ENCODE data around the gene NNMT. TPM values are rescaled to one million over a fixed set of nuclear protein-coding genes. Genes with fewer than 3 reads are reported as not detected.

Gene NNMT
- total and polyA plus RNA-seq, 2 donors (not counting 1 experiment from before 2014, with no cell fraction given): not detected

- H3K27ac ChIP-seq (ENCODE audit: low read length in 2 of 2): no peak overlapping the region
- no peak overlapping the region for H3K4me2 ChIP-seq (replicated peaks; ENCODE audit: low read depth, low read length, poor library complexity, severe bottlenecking)
- WGBS (ENCODE audit: insufficient coverage): 98% methylated on average over 11 of the region's 13 CpGs
- no peak overlapping the region for H3K9ac ChIP-seq (ENCODE audit: low read length)
- H3K4me3 Mint-ChIP-seq: no peak overlapping the region
- H3K4me1 Mint-ChIP-seq: peaks cover 5% of the 10 kb centered on the region
- POLR2A ChIA-PET: no interaction called here
- peaks cover 0 to 5% (median 0%) of the 10 kb centered on the region in 3 donors for H3K9me3 ChIP-seq (ENCODE audit: control extremely low read depth in 1 of 3, control insufficient read depth in 2 of 3, insufficient read depth in 1 of 3, low read length in 2 of 3)
- CTCF ChIA-PET: interaction anchor here (0.7 kb wide), 1 partner anchor 1876 kb away, joined by 3 read pairs; no protein-coding TSS in a partner anchor
- intact Hi-C loops (cut with micrococcal nuclease): loop anchor here (10.0 kb wide), 1 partner anchor 1926 kb away; no protein-coding TSS in a partner anchor
- H3K9me3 Mint-ChIP-seq (ENCODE audit: insufficient read depth): no peaks in the 10 kb centered on the region
- no peaks in the 10 kb centered on the region for H3K27me3 ChIP-seq (replicated peaks in 1 of 4; ENCODE audit: control extremely low read depth in 1 of 4, control insufficient read depth in 3 of 4, insufficient read depth in 4 of 4, low read length in 3 of 4)
- H3K27ac Mint-ChIP-seq: no peak overlapping the region
- H3K27me3 Mint-ChIP-seq: peaks cover 9% of the 10 kb centered on the region
- no peak for TF ChIP-seq EZH2 (IDR thresholded peaks at IDR 0.05; ENCODE audit: borderline replicate concordance, insufficient read depth, low read depth, low read length, poor library complexity, severe bottlenecking)
- TF ChIP-seq, protein P1, sequence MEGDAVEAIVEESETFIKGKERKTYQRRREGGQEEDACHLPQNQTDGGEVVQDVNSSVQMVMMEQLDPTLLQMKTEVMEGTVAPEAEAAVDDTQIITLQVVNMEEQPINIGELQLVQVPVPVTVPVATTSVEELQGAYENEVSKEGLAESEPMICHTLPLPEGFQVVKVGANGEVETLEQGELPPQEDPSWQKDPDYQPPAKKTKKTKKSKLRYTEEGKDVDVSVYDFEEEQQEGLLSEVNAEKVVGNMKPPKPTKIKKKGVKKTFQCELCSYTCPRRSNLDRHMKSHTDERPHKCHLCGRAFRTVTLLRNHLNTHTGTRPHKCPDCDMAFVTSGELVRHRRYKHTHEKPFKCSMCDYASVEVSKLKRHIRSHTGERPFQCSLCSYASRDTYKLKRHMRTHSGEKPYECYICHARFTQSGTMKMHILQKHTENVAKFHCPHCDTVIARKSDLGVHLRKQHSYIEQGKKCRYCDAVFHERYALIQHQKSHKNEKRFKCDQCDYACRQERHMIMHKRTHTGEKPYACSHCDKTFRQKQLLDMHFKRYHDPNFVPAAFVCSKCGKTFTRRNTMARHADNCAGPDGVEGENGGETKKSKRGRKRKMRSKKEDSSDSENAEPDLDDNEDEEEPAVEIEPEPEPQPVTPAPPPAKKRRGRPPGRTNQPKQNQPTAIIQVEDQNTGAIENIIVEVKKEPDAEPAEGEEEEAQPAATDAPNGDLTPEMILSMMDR (IDR thresholded peaks at IDR 0.05): peak; percentile 59
- peaks cover 0 to 3% of the 10 kb centered on the region in 2 donors for H3K4me1 ChIP-seq (ENCODE audit: control insufficient read depth in 2 of 2, insufficient read depth in 2 of 2, low read length in 2 of 2)
- no peaks in the 10 kb centered on the region for H4K20me1 ChIP-seq (ENCODE audit: control insufficient read depth, insufficient read depth, low read length, poor library complexity, severe bottlenecking)
- no peaks in the 10 kb centered on the region for H3K79me2 ChIP-seq (ENCODE audit: control insufficient read depth, insufficient read depth, low read length)
- ATAC-seq (ENCODE audit: low read depth): no peak
- no peak overlapping the region for H2AFZ ChIP-seq (ENCODE audit: insufficient read depth, low read depth, low read length, poor library complexity, severe bottlenecking)
- peak; percentile 59 for DNase-seq
- no peak overlapping the region for H3K4me3 ChIP-seq (ENCODE audit: control extremely low read depth in 1 of 5, extremely low read depth in 1 of 5, insufficient read depth in 1 of 5, low read depth in 2 of 5, low read length in 4 of 5)
- H3K36me3 ChIP-seq (replicated peaks in 1 of 2; ENCODE audit: control extremely low read depth in 1 of 2, control insufficient read depth in 1 of 2, extremely low read depth in 1 of 2, insufficient read depth in 2 of 2, low read length in 1 of 2): no peaks in the 10 kb centered on the region
Measured at GRCh38 chr11:114348200-114349191, 52.3 kb downstream of the NNMT start.

DNA sequence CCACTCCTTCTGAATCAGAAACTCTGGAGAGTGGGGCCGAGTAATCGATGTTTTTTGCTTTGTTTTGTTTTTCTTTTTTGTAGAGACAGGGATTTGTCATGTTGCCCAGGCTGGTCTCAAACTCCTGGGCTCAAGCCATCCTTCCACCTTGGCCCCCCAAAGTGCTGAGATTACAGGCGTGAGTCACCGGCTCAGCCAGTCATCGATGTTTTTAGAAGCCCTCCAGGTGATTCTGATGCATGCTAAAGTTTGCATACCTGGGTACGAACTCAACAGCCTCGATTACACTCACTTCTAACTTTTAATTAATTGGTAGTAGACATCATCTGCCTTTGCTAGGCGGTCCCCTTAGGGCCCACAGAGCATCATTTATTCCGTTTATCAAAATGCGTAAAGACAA, 53.8 kb downstream of the NNMT start:
- Mint-ChIP-seq H3K9me3 (ENCODE audit: insufficient read depth) (no peaks in the 10 kb centered on the region), H3K27ac (no peak overlapping the region), H3K4me3 (no peak overlapping the region), H3K4me1 (peaks cover 5% of the 10 kb centered on the region), H3K27me3 (peaks cover 14% of the 10 kb centered on the region)
- no peak overlapping the region for H3K9ac ChIP-seq (ENCODE audit: low read length)
- no peak overlapping the region for H3K4me2 ChIP-seq (replicated peaks; ENCODE audit: low read depth, low read length, poor library complexity, severe bottlenecking)
- H3K9me3 ChIP-seq (ENCODE audit: control extremely low read depth in 1 of 3, control insufficient read depth in 2 of 3, insufficient read depth in 1 of 3, low read length in 2 of 3): peaks cover 0 to 5% (median 0%) of the 10 kb centered on the region in 3 donors
- H4K20me1 ChIP-seq (ENCODE audit: control insufficient read depth, insufficient read depth, low read length, poor library complexity, severe bottlenecking): no peaks in the 10 kb centered on the region
- no peaks in the 10 kb centered on the region for H3K36me3 ChIP-seq (replicated peaks in 1 of 2; ENCODE audit: control extremely low read depth in 1 of 2, control insufficient read depth in 1 of 2, extremely low read depth in 1 of 2, insufficient read depth in 2 of 2, low read length in 1 of 2)
- WGBS (ENCODE audit: insufficient coverage): 98% methylated on average over 4 of the region's 10 CpGs
- TF ChIP-seq, protein P1 (IDR thresholded peaks at IDR 0.05): no peak
- TF ChIP-seq EZH2 (IDR thresholded peaks at IDR 0.05; ENCODE audit: borderline replicate concordance, insufficient read depth, low read depth, low read length, poor library complexity, severe bottlenecking): no peak
- H3K79me2 ChIP-seq (ENCODE audit: control insufficient read depth, insufficient read depth, low read length): no peaks in the 10 kb centered on the region
- no peak overlapping the region for H2AFZ ChIP-seq (ENCODE audit: insufficient read depth, low read depth, low read length, poor library complexity, severe bottlenecking)
- intact Hi-C loops (cut with micrococcal nuclease): no loop called here
- CTCF ChIA-PET: interaction anchor here (0.6 to 1.4 kb wide), 4 partner anchors 14 to 355 kb away, joined by 3 to 5 read pairs (median 4); partner anchors contain the start of genes C11orf71 and RBM7
- ATAC-seq (ENCODE audit: low read depth): no peak
- H3K27ac ChIP-seq (ENCODE audit: low read length in 2 of 2): no peak overlapping the region
- H3K27me3 ChIP-seq (replicated peaks in 1 of 4; ENCODE audit: control extremely low read depth in 1 of 4, control insufficient read depth in 3 of 4, insufficient read depth in 4 of 4, low read length in 3 of 4): no peaks in the 10 kb centered on the region
- POLR2A ChIA-PET: no interaction called here
- peaks cover 0 to 3% of the 10 kb centered on the region in 2 donors for H3K4me1 ChIP-seq (ENCODE audit: control insufficient read depth in 2 of 2, insufficient read depth in 2 of 2, low read length in 2 of 2)
- H3K4me3 ChIP-seq (ENCODE audit: control extremely low read depth in 1 of 5, extremely low read depth in 1 of 5, insufficient read depth in 1 of 5, low read depth in 2 of 5, low read length in 4 of 5): no peak overlapping the region
- DNase-seq: no peak

Measured in B cell (primary cell).